Activated B cell treated with CpG ODN at 0.5 μM for 24 hours (primary cell): ENCODE measurements around the gene SLC15A1. TPM values are rescaled to one million over a fixed set of nuclear protein-coding genes. Genes with fewer than 3 reads are reported as not detected.

Experiments used
- ATAC-seq: fragments of 200-7000 bp; cut with Tn5 transposase; one replicate; pipeline ENCODE4 v1.10.0; 2021; ENCODE audit warnings: low read depth, mild to moderate bottlenecking, moderate library complexity
- CTCF ChIA-PET: fragments of 350-600 bp; sonication (Branson Sonifier 250); formaldehyde crosslinking; loops from one replicate; lab custom pipeline; 2021; ENCODE audit warnings: antibody characterized with exemption; lab: Charles Lee
- POLR2A ChIA-PET: fragments of 350-600 bp; sonication (Branson Sonifier 250); formaldehyde crosslinking; loops from one replicate; lab custom pipeline; 2021; ENCODE audit warnings: antibody characterized with exemption; lab: Charles Lee
- DNase-seq: peaks from one replicate; pipeline ENCODE4 v3.0.0; 2022
- H3K27ac Mint-ChIP-seq: one replicate; pipeline ENCODE4 v1.8.0; 2020; ENCODE audit warnings: mixed read lengths
- H3K27me3 Mint-ChIP-seq: one replicate; pipeline ENCODE4 v1.8.0; 2021; ENCODE audit warnings: mixed read lengths
- H3K36me3 Mint-ChIP-seq: one replicate; pipeline ENCODE4 v1.8.0; 2021; ENCODE audit warnings: low read depth, mixed read lengths
- H3K4me1 Mint-ChIP-seq: one replicate; pipeline ENCODE4 v1.8.0; 2021; ENCODE audit warnings: mixed read lengths
- H3K4me3 Mint-ChIP-seq: one replicate; pipeline ENCODE4 v1.8.0; 2020; ENCODE audit warnings: mild to moderate bottlenecking, mixed read lengths
- H3K9me3 Mint-ChIP-seq: one replicate; pipeline ENCODE4 v1.8.0; 2020; ENCODE audit warnings: mixed read lengths
- CTCF ChIP-seq: fragments of 200-600 bp; IDR thresholded peaks from one replicate; pipeline ENCODE4 v1.8.0; 2022; ENCODE audit warnings: antibody characterized with exemption, mild to moderate bottlenecking
- intact Hi-C: fragments of 100-400 bp; cut with micrococcal nuclease; formaldehyde crosslinking; loops from one replicate; pipeline ENCODE4 v1.15.1; 2024
- total RNA-seq: library from RNA; stranded (reverse); gene quantifications from 2 replicates; pipeline ENCODE4 v1.2.3, GENCODE V29; 2022

Gene SLC15A1
- total RNA-seq, 1 donor from 2014 or later, result not detected

- intact Hi-C loops, result no loop called here
- DNase-seq (no peak), ATAC-seq (no peak)
- Mint-ChIP-seq H3K27ac (no peak overlapping the region), H3K9me3 (no peaks in the 10 kb centered on the region), H3K4me3 (no peak overlapping the region), H3K36me3 (no peaks in the 10 kb centered on the region), H3K27me3 (peaks cover 9% of the 10 kb centered on the region), H3K4me1 (no peaks in the 10 kb centered on the region)
- ChIA-PET CTCF (no interaction called here), POLR2A (no interaction called here)
- TF ChIP-seq CTCF, result no peak
These were observed 29.0 kb upstream of the SLC15A1 start for GRCh38 chr13:98781470-98781869.

GRCh38 chr13:98781045-98781444, 28.6 kb upstream of the SLC15A1 start:
- CTCF ChIA-PET, result no interaction called here
- H3K27me3 Mint-ChIP-seq, result peaks cover 9% of the 10 kb centered on the region
- intact Hi-C loops, result no loop called here
- no peaks in the 10 kb centered on the region for H3K9me3 Mint-ChIP-seq
- H3K4me3 Mint-ChIP-seq, result no peak overlapping the region
- no peak for TF ChIP-seq CTCF
- ATAC-seq (no peak), DNase-seq (no peak)
- no peak overlapping the region for H3K27ac Mint-ChIP-seq
- no peaks in the 10 kb centered on the region for H3K4me1 Mint-ChIP-seq
- no peaks in the 10 kb centered on the region for H3K36me3 Mint-ChIP-seq
- POLR2A ChIA-PET, result no interaction called here

GRCh38 chr13:98780451-98780850, 28.0 kb upstream of the SLC15A1 start:
- intact Hi-C loops, result no loop called here
- ATAC-seq (no peak), DNase-seq (no peak)
- TF ChIP-seq CTCF, result no peak
- Mint-ChIP-seq H3K27ac (no peak overlapping the region), H3K4me1 (no peaks in the 10 kb centered on the region), H3K4me3 (no peak overlapping the region), H3K27me3 (peaks cover 9% of the 10 kb centered on the region), H3K36me3 (no peaks in the 10 kb centered on the region), H3K9me3 (no peaks in the 10 kb centered on the region)
- CTCF ChIA-PET, result no interaction called here
- POLR2A ChIA-PET, result no interaction called here

GRCh38 chr13:98779695-98780094, 27.2 kb upstream of the SLC15A1 start:
- H3K4me1 Mint-ChIP-seq, result no peaks in the 10 kb centered on the region
- no peaks in the 10 kb centered on the region for H3K9me3 Mint-ChIP-seq
- CTCF ChIA-PET, result no interaction called here
- H3K36me3 Mint-ChIP-seq, result no peaks in the 10 kb centered on the region
- H3K27ac Mint-ChIP-seq, result no peak overlapping the region
- DNase-seq, result no peak
- no peak for ATAC-seq
- H3K27me3 Mint-ChIP-seq, result peaks cover 9% of the 10 kb centered on the region
- POLR2A ChIA-PET, result no interaction called here
- TF ChIP-seq CTCF, result no peak
- no peak overlapping the region for H3K4me3 Mint-ChIP-seq
- intact Hi-C loops, result no loop called here

GRCh38 chr13:98778749-98779148, 26.3 kb upstream of the SLC15A1 start:
- Mint-ChIP-seq H3K27ac (no peak overlapping the region), H3K9me3 (no peaks in the 10 kb centered on the region), H3K36me3 (no peaks in the 10 kb centered on the region), H3K4me3 (no peak overlapping the region), H3K27me3 (peaks cover 9% of the 10 kb centered on the region), H3K4me1 (no peaks in the 10 kb centered on the region)
- no peak for TF ChIP-seq CTCF
- ATAC-seq (no peak), DNase-seq (no peak)
- POLR2A ChIA-PET, result no interaction called here
- CTCF ChIA-PET, result no interaction called here
- intact Hi-C loops, result no loop called here
